Rectal smooth muscle tissue (tissue), 1 donor: ENCODE measurements around the gene RIMBP3C.
A peak's percentile ranks its signal among the peaks of the same experiment; 100 is the strongest.
"Not testable (repeated sequence)": the region's sequence is repeated elsewhere in the genome, so short reads cannot be mapped to it uniquely, and the experiment has no call there.

ENCODE experiments used
- H3K27ac ChIP-seq: one replicate; pipeline ENCODE4 v1.7.0; 2013; ENCODE audit warnings: low read depth, low read length, inconsistent platforms
- H3K27me3 ChIP-seq: one replicate; pipeline ENCODE4 v1.7.0; 2013; ENCODE audit warnings: low read length; ENCODE audit not compliant: control insufficient read depth, insufficient read depth
- H3K36me3 ChIP-seq: one replicate; pipeline ENCODE4 v1.7.0; 2013; ENCODE audit warnings: low read length; ENCODE audit not compliant: control insufficient read depth, insufficient read depth
- H3K4me1 ChIP-seq: one replicate; pipeline ENCODE4 v1.7.0; 2013; ENCODE audit warnings: low read length; ENCODE audit not compliant: control insufficient read depth, insufficient read depth
- H3K4me3 ChIP-seq: one replicate; pipeline ENCODE4 v1.7.0; 2013; ENCODE audit warnings: low read length
- H3K9ac ChIP-seq: one replicate; pipeline ENCODE4 v1.7.0; 2013; ENCODE audit warnings: low read length

Gene RIMBP3C

GRCh38 chr22:21568347-21569075, 17.2 kb upstream of the RIMBP3C start:
- H3K27ac ChIP-seq = no peak overlapping the region
- peaks cover 11% of the 10 kb centered on the region for H3K4me1 ChIP-seq

GRCh38 chr22:21567456-21568346, 16.4 kb upstream of the RIMBP3C start, which contains the start of gene UBE2L3:
UBE2L3 (plus strand) TSS chr22:21567714; CDS start chr22:21567745, 31 bp downstream.
- Histone ChIP-seq H3K36me3 (no peaks in the 10 kb centered on the region), H3K4me3 (peak within 1 kb of the TSS; percentile 56), H3K27ac (peak within 1 kb of the TSS; percentile 91), H3K4me1 (peaks cover 11% of the 10 kb centered on the region), H3K27me3 (no peaks in the 10 kb centered on the region), H3K9ac (peak within 1 kb of the TSS; percentile 58)

More at GRCh38 chr22:21568347-21569075, 17.2 kb upstream of the RIMBP3C start:
- Histone ChIP-seq H3K27me3 (no peaks in the 10 kb centered on the region), H3K36me3 (no peaks in the 10 kb centered on the region), H3K4me3 (peak overlapping the region; percentile 56), H3K9ac (peak overlapping the region; percentile 58)

- Histone ChIP-seq H3K4me3 (no peak overlapping the region), H3K36me3 (no peaks in the 10 kb centered on the region), H3K9ac (no peak overlapping the region), H3K4me1 (peaks cover 6% of the 10 kb centered on the region), H3K27ac (no peak overlapping the region), H3K27me3 (no peaks in the 10 kb centered on the region)
Observed at GRCh38 chr22:21564411-21564810, 13.2 kb upstream of the RIMBP3C start.

GRCh38 chr22:21563912-21564311, 12.7 kb upstream of the RIMBP3C start:
- no peaks in the 10 kb centered on the region for H3K27me3 ChIP-seq
- H3K36me3 ChIP-seq = no peaks in the 10 kb centered on the region
- H3K27ac ChIP-seq = no peak overlapping the region
- H3K4me1 ChIP-seq = peaks cover 6% of the 10 kb centered on the region
- H3K4me3 ChIP-seq = no peak overlapping the region
- H3K9ac ChIP-seq = no peak overlapping the region

- not testable (repeated sequence) for H3K4me1 ChIP-seq, H3K36me3 ChIP-seq, H3K4me3 ChIP-seq, H3K27me3 ChIP-seq, H3K27ac ChIP-seq, H3K9ac ChIP-seq
Observed at GRCh38 chr22:21560657-21561056, 9.4 kb upstream of the RIMBP3C start.

- not testable (repeated sequence) for H3K4me1 ChIP-seq, H3K36me3 ChIP-seq, H3K9ac ChIP-seq, H3K27me3 ChIP-seq, H3K4me3 ChIP-seq, H3K27ac ChIP-seq
Observed at GRCh38 chr22:21559345-21560125, 8.3 kb upstream of the RIMBP3C start.

GRCh38 chr22:21550678-21551047, 598 bp downstream of the RIMBP3C start:
- not testable (repeated sequence) for H3K27ac ChIP-seq, H3K36me3 ChIP-seq, H3K4me3 ChIP-seq, H3K9ac ChIP-seq, H3K27me3 ChIP-seq, H3K4me1 ChIP-seq

- H3K4me3 ChIP-seq, H3K4me1 ChIP-seq, H3K36me3 ChIP-seq, H3K27ac ChIP-seq, H3K9ac ChIP-seq, H3K27me3 ChIP-seq: not testable (repeated sequence)
Observed at GRCh38 chr22:21550008-21550677, 1.1 kb downstream of the RIMBP3C start.

- H3K27me3 ChIP-seq, H3K36me3 ChIP-seq, H3K4me3 ChIP-seq, H3K4me1 ChIP-seq, H3K27ac ChIP-seq, H3K9ac ChIP-seq: not testable (repeated sequence)
Observed at GRCh38 chr22:21549558-21549957, 1.7 kb downstream of the RIMBP3C start.

- not testable (repeated sequence) for H3K27me3 ChIP-seq, H3K36me3 ChIP-seq, H3K4me1 ChIP-seq, H3K27ac ChIP-seq, H3K4me3 ChIP-seq, H3K9ac ChIP-seq
Observed at GRCh38 chr22:21544432-21545322, 6.6 kb downstream of the RIMBP3C start.

- not testable (repeated sequence) for H3K9ac ChIP-seq, H3K4me1 ChIP-seq, H3K27ac ChIP-seq, H3K4me3 ChIP-seq, H3K36me3 ChIP-seq, H3K27me3 ChIP-seq
Observed at GRCh38 chr22:21539862-21540261, 11.4 kb downstream of the RIMBP3C start.
